GM18519 (cell line): ENCODE measurements around the gene PPM1H.
"Not testable (repeated sequence)": the region's sequence is repeated elsewhere in the genome, so short reads cannot be mapped to it uniquely, and the experiment has no call there.

ENCODE experiments used
- ATAC-seq: cut with Tn5 transposase; IDR thresholded peaks from one replicate; pipeline ENCODE4 v1.9.1; 2021; ENCODE audit warnings: mild to moderate bottlenecking, moderate library complexity; ENCODE audit not compliant: unreplicated experiment, low FRiP score

The PPM1H gene

GRCh38 chr12:62748941-62749468, 185.9 kb downstream of the PPM1H start:
- no peak for ATAC-seq

- no peak for ATAC-seq
Observed at GRCh38 chr12:62744551-62744950, 190.4 kb downstream of the PPM1H start.

- ATAC-seq, result no peak
Observed at GRCh38 chr12:62739266-62740015, 195.5 kb downstream of the PPM1H start.

- no peak for ATAC-seq
Observed at GRCh38 chr12:62738616-62739015, 196.3 kb downstream of the PPM1H start.

- no peak for ATAC-seq
Observed at GRCh38 chr12:62738105-62738504, 196.8 kb downstream of the PPM1H start.

GRCh38 chr12:62737615-62738014, 197.3 kb downstream of the PPM1H start:
- no peak for ATAC-seq

- ATAC-seq, result no peak
Observed at GRCh38 chr12:62737188-62737587, 197.8 kb downstream of the PPM1H start.

GRCh38 chr12:62736596-62736995, 198.4 kb downstream of the PPM1H start:
- no peak for ATAC-seq

- no peak for ATAC-seq
Observed at GRCh38 chr12:62732861-62733427, 202.0 kb downstream of the PPM1H start.

- ATAC-seq, result peak; percentile 63
Observed at GRCh38 chr12:62731055-62731820, 203.7 kb downstream of the PPM1H start.

- ATAC-seq, result no peak
Observed at GRCh38 chr12:62730649-62731048, 204.3 kb downstream of the PPM1H start.

- not testable (repeated sequence) for ATAC-seq
Observed at GRCh38 chr12:62729579-62730544, 205.1 kb downstream of the PPM1H start.

- no peak for ATAC-seq
Observed at GRCh38 chr12:62728741-62729140, 206.2 kb downstream of the PPM1H start.

GRCh38 chr12:62726471-62726980, 208.4 kb downstream of the PPM1H start:
- ATAC-seq, result no peak

- ATAC-seq, result no peak
Observed at GRCh38 chr12:62725781-62726180, 209.2 kb downstream of the PPM1H start.

- ATAC-seq, result no peak
Observed at GRCh38 chr12:62724947-62725451, 210.0 kb downstream of the PPM1H start.

- no peak for ATAC-seq
Observed at GRCh38 chr12:62724285-62724684, 210.7 kb downstream of the PPM1H start.

GRCh38 chr12:62722971-62723680, 211.8 kb downstream of the PPM1H start:
- no peak for ATAC-seq

- ATAC-seq, result no peak
Observed at GRCh38 chr12:62720661-62721330, 214.2 kb downstream of the PPM1H start.
